CD4-positive, CD25-positive, alpha-beta regulatory T cell (primary cell): ENCODE measurements around the gene CPSF4. TPM values are rescaled to one million over a fixed set of nuclear protein-coding genes. Genes with fewer than 3 reads are reported as not detected.
"Not testable (repeated sequence)": the region's sequence is repeated elsewhere in the genome, so short reads cannot be mapped to it uniquely, and the experiment has no call there.

Experiments
- ATAC-seq, 2 donors: fragments of 150-1000 bp; cut with Tn5 transposase; one replicate each; pipeline ENCODE4 v1.10.0; 2021; ENCODE audit warnings: low read depth in 2 of 2, moderate number of reproducible peaks in 2 of 2, moderate library complexity in 1 of 2
- DNase-seq, 3 donors: peaks; one replicate each; pipeline versions ENCODE4 v3.0.0 to v3.0.0-alpha.2; 2012 to 2022; ENCODE audit warnings: mixed read lengths in 1 of 3
- H3K27ac ChIP-seq: one replicate; pipeline ENCODE4 v1.7.0; 2013; ENCODE audit warnings: mild to moderate bottlenecking, low read length; ENCODE audit not compliant: insufficient read depth, poor library complexity, severe bottlenecking
- H3K27me3 ChIP-seq: one replicate; pipeline ENCODE4 v1.7.0; 2013; ENCODE audit warnings: low read length; ENCODE audit not compliant: control insufficient read depth, insufficient read depth
- H3K36me3 ChIP-seq: one replicate; pipeline ENCODE4 v1.7.0; 2013; ENCODE audit warnings: mild to moderate bottlenecking, low read length, moderate library complexity; ENCODE audit not compliant: control insufficient read depth, insufficient read depth
- H3K4me1 ChIP-seq: 2 replicates; pipeline ENCODE4 v1.7.0; 2013; ENCODE audit warnings: mild to moderate bottlenecking, low read length; ENCODE audit not compliant: insufficient read depth, control insufficient read depth, poor library complexity, severe bottlenecking
- H3K4me3 ChIP-seq: one replicate; pipeline ENCODE4 v1.7.0; 2013; ENCODE audit warnings: low read depth, mild to moderate bottlenecking, low read length, moderate library complexity
- H3K9me3 ChIP-seq, 2 experiments: 1 replicate in 1 of 2; 2 replicates in 1 of 2; pipeline ENCODE4 v1.7.0; 2013; ENCODE audit warnings: low read length in 2 of 2, mild to moderate bottlenecking in 1 of 2, moderate library complexity in 1 of 2; ENCODE audit not compliant: control insufficient read depth in 2 of 2
- H3K27ac Mint-ChIP-seq, 3 donors: one replicate each; pipeline ENCODE4 v1.8.0; 2020 to 2022; ENCODE audit warnings: mild to moderate bottlenecking in 3 of 3, mixed read lengths in 3 of 3, moderate library complexity in 2 of 3
- H3K27me3 Mint-ChIP-seq: one replicate; pipeline ENCODE4 v1.8.0; 2022; ENCODE audit warnings: mild to moderate bottlenecking, mixed read lengths
- H3K36me3 Mint-ChIP-seq: one replicate; pipeline ENCODE4 v1.8.0; 2020; ENCODE audit warnings: mixed read lengths
- H3K4me1 Mint-ChIP-seq, 4 donors: one replicate each; pipeline ENCODE4 v1.8.0; 2020 to 2022; ENCODE audit warnings: mixed read lengths in 4 of 4, mild to moderate bottlenecking in 1 of 4
- H3K4me3 Mint-ChIP-seq, 4 donors: one replicate each; pipeline ENCODE4 v1.8.0; 2020 to 2022; ENCODE audit warnings: mild to moderate bottlenecking in 4 of 4, mixed read lengths in 4 of 4, moderate library complexity in 3 of 4
- H3K9me3 Mint-ChIP-seq, 7 donors: one replicate each; pipeline ENCODE4 v1.8.0; 2020 to 2022; ENCODE audit warnings: mixed read lengths in 7 of 7, mild to moderate bottlenecking in 3 of 7, moderate library complexity in 2 of 7
- polyA plus RNA-seq, 4 donors: library from polyadenylated mRNA; unstranded; fragments of 300-500 nt; fragmentation: Illumina TruSeq; gene quantifications; one replicate each; pipeline ENCODE4 v1.2.3, GENCODE V29; 2021
- total RNA-seq: library from RNA; stranded (reverse); gene quantifications from one replicate; pipeline ENCODE4 v1.2.3, GENCODE V29; 2022

Gene CPSF4
- total and polyA plus RNA-seq, 5 donors from 2014 or later = 19.4 to 43.7 (median 24.1) TPM

- H3K36me3 Mint-ChIP-seq = peaks cover 17% of the 10 kb centered on the region
- DNase-seq = no peak
- H3K9me3 Mint-ChIP-seq = no peaks in the 10 kb centered on the region
Measured at GRCh38 chr7:99409806-99410205, 28.9 kb upstream of the CPSF4 start.

GRCh38 chr7:99410635-99411034, 28.1 kb upstream of the CPSF4 start:
- peaks cover 14 to 48% (median 31%) of the 10 kb centered on the region in 4 donors for H3K4me1 Mint-ChIP-seq

More at GRCh38 chr7:99409806-99410205, 28.9 kb upstream of the CPSF4 start:
- Histone ChIP-seq H3K4me3 (peak overlapping the region; percentile 99), H3K27ac (peak overlapping the region; percentile 95), H3K36me3 (peaks cover 44% of the 10 kb centered on the region), H3K4me1 (peaks cover 37% of the 10 kb centered on the region), H3K27me3 (no peaks in the 10 kb centered on the region), H3K9me3 (no peaks in the 10 kb centered on the region)
- peak overlapping the region; percentile 98 to 100 (median 99) for H3K27ac Mint-ChIP-seq
- peaks cover 14 to 54% (median 32%) of the 10 kb centered on the region in 4 donors for H3K4me1 Mint-ChIP-seq
- H3K27me3 Mint-ChIP-seq = peaks cover 7% of the 10 kb centered on the region
- no peak for ATAC-seq
- peak overlapping the region; percentile 98 to 99 (median 99) for H3K4me3 Mint-ChIP-seq

GRCh38 chr7:99415513-99416127, 23.1 kb upstream of the CPSF4 start:
- not testable (repeated sequence) for H3K27me3 Mint-ChIP-seq, H3K4me3 Mint-ChIP-seq, H3K9me3 Mint-ChIP-seq, DNase-seq, ATAC-seq, H3K4me1 ChIP-seq, H3K27me3 ChIP-seq, H3K4me3 ChIP-seq, H3K27ac Mint-ChIP-seq, H3K27ac ChIP-seq, H3K9me3 ChIP-seq
- H3K36me3 ChIP-seq = peaks cover 91% of the 10 kb centered on the region
- Mint-ChIP-seq H3K36me3 (peaks cover 38% of the 10 kb centered on the region), H3K4me1 (peaks cover 0 to 12% (median 7%) of the 10 kb centered on the region in 4 donors)

More at GRCh38 chr7:99410635-99411034, 28.1 kb upstream of the CPSF4 start:
- H3K27ac ChIP-seq = no peak overlapping the region
- Mint-ChIP-seq H3K36me3 (peaks cover 20% of the 10 kb centered on the region), H3K27me3 (peaks cover 7% of the 10 kb centered on the region), H3K9me3 (no peaks in the 10 kb centered on the region), H3K4me3 (peak overlapping the region; percentile 98 to 99 (median 99)), H3K27ac (peak overlapping the region; percentile 69 to 98 (median 96))
- peaks cover 37% of the 10 kb centered on the region for H3K4me1 ChIP-seq
- peaks cover 48% of the 10 kb centered on the region for H3K36me3 ChIP-seq
- ATAC-seq (no peak), DNase-seq (no peak)
- H3K4me3 ChIP-seq = no peak overlapping the region
- no peaks in the 10 kb centered on the region for H3K9me3 ChIP-seq
- no peaks in the 10 kb centered on the region for H3K27me3 ChIP-seq

- H3K36me3 ChIP-seq = peaks cover 70% of the 10 kb centered on the region
- Mint-ChIP-seq H3K4me1 (peaks cover 0 to 6% (median under 1%) of the 10 kb centered on the region in 4 donors), H3K36me3 (peaks cover 31% of the 10 kb centered on the region), H3K4me3 (no peak overlapping the region), H3K27me3 (no peaks in the 10 kb centered on the region), H3K9me3 (no peaks in the 10 kb centered on the region), H3K27ac (no peak overlapping the region)
- no peaks in the 10 kb centered on the region for H3K27me3 ChIP-seq
- no peak for DNase-seq
- no peak overlapping the region for H3K27ac ChIP-seq
- no peak overlapping the region for H3K4me3 ChIP-seq
- no peaks in the 10 kb centered on the region for H3K4me1 ChIP-seq
- no peak for ATAC-seq
- no peaks in the 10 kb centered on the region for H3K9me3 ChIP-seq
Measured at GRCh38 chr7:99418260-99418659, 20.5 kb upstream of the CPSF4 start.

GRCh38 chr7:99419323-99420021, 19.3 kb upstream of the CPSF4 start:
- Mint-ChIP-seq H3K36me3 (peaks cover 31% of the 10 kb centered on the region), H3K4me1 (peaks cover 0 to 6% (median 0%) of the 10 kb centered on the region in 4 donors)
- H3K36me3 ChIP-seq = peaks cover 70% of the 10 kb centered on the region

GRCh38 chr7:99420213-99420612, 18.5 kb upstream of the CPSF4 start:
- H3K4me3 Mint-ChIP-seq = no peak overlapping the region
- Histone ChIP-seq H3K36me3 (peaks cover 68% of the 10 kb centered on the region), H3K4me1 (no peaks in the 10 kb centered on the region), H3K27me3 (no peaks in the 10 kb centered on the region), H3K4me3 (no peak overlapping the region), H3K9me3 (no peaks in the 10 kb centered on the region), H3K27ac (no peak overlapping the region)
- ATAC-seq = no peak
- H3K27me3 Mint-ChIP-seq = no peaks in the 10 kb centered on the region
- no peak overlapping the region for H3K27ac Mint-ChIP-seq
- peaks cover 0 to 6% (median 0%) of the 10 kb centered on the region in 4 donors for H3K4me1 Mint-ChIP-seq
- no peak for DNase-seq
- no peaks in the 10 kb centered on the region for H3K9me3 Mint-ChIP-seq
- H3K36me3 Mint-ChIP-seq = peaks cover 26% of the 10 kb centered on the region

More at GRCh38 chr7:99419323-99420021, 19.3 kb upstream of the CPSF4 start:
- DNase-seq = no peak
- H3K27ac Mint-ChIP-seq = no peak overlapping the region
- Histone ChIP-seq H3K27me3 (no peaks in the 10 kb centered on the region), H3K4me1 (no peaks in the 10 kb centered on the region), H3K4me3 (no peak overlapping the region), H3K27ac (no peak overlapping the region), H3K9me3 (no peaks in the 10 kb centered on the region)
- no peak for ATAC-seq
- H3K4me3 Mint-ChIP-seq = no peak overlapping the region
- H3K9me3 Mint-ChIP-seq = no peaks in the 10 kb centered on the region
- no peaks in the 10 kb centered on the region for H3K27me3 Mint-ChIP-seq

GRCh38 chr7:99420986-99421385, 17.8 kb upstream of the CPSF4 start:
- Histone ChIP-seq H3K27ac (no peak overlapping the region), H3K9me3 (no peaks in the 10 kb centered on the region), H3K4me3 (no peak overlapping the region), H3K27me3 (no peaks in the 10 kb centered on the region), H3K4me1 (no peaks in the 10 kb centered on the region), H3K36me3 (peaks cover 68% of the 10 kb centered on the region)
- H3K4me3 Mint-ChIP-seq = no peak overlapping the region
- DNase-seq (no peak), ATAC-seq (no peak)
- no peak overlapping the region for H3K27ac Mint-ChIP-seq
- peaks cover 22% of the 10 kb centered on the region for H3K36me3 Mint-ChIP-seq
- H3K27me3 Mint-ChIP-seq = no peaks in the 10 kb centered on the region
- H3K9me3 Mint-ChIP-seq = no peaks in the 10 kb centered on the region
- peaks cover 0 to 4% (median 0%) of the 10 kb centered on the region in 4 donors for H3K4me1 Mint-ChIP-seq
